GM18511 (cell line): ENCODE results near the gene HCFC1.

Experiments used
- ATAC-seq: cut with Tn5 transposase; IDR thresholded peaks from one replicate; pipeline ENCODE4 v1.9.1; 2021; ENCODE audit warnings: mild to moderate bottlenecking, moderate library complexity; ENCODE audit not compliant: unreplicated experiment

HCFC1 gene

DNA sequence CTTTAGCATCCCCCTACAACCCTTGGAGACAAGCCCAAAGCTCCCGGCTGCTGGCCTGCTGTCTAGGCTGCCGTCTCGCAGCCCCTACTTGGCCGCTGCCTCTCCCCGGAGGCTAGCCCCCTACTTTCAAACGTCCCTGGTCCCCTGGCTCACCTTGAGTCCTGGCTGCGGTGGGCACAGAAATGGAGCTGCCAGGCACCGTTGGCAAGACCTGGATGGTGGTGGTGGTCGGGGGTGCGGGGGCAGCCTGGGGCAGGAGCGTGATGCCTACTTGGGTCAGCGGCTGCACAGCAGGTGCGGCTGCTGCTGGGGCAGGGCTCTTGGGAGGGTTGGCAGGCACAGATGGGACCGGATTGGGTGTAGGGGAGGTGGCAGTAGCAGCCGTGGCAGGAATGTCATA lies 12.0 kb downstream of the HCFC1 start:
- ATAC-seq: no peak

DNA sequence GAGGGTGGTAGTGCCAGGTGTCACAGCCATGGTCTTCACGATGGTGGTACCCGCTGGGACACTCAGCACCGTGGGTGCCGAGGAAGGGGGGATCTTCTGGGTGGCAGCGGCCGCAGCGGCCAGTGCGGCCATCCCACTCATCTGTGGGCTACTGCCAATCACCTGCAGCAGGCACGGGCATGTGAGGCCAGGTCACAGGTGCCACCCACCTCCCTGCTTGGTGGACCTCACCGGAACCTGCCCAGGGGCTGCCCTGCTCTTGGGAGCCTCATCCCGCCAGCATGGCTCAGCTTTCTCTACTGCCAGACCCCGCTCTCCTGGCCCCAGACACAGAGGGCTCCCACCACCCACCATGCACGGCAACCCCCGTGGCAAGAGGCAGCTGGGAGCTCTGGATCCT lies 13.0 kb downstream of the HCFC1 start:
- no peak for ATAC-seq

DNA sequence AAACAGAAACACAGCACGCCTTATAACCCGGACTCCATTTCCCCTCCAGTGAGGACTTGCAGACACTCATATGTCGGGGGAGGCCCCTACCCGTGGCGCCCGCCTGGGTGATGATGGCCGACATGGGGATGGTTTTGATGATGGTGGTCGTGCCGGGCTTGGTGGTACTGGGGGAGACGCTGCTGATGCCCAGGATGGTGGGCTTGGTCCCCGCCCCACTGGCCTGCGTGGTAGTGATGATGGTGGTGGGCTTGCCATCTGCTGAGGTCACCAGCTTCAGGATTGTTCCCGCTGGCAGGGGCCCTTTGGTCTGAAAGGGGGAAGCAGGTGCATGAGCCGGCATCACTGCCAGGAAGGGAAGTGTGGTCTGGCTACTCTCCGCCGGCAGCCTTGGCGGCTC lies 14.4 kb downstream of the HCFC1 start:
- ATAC-seq: no peak

DNA sequence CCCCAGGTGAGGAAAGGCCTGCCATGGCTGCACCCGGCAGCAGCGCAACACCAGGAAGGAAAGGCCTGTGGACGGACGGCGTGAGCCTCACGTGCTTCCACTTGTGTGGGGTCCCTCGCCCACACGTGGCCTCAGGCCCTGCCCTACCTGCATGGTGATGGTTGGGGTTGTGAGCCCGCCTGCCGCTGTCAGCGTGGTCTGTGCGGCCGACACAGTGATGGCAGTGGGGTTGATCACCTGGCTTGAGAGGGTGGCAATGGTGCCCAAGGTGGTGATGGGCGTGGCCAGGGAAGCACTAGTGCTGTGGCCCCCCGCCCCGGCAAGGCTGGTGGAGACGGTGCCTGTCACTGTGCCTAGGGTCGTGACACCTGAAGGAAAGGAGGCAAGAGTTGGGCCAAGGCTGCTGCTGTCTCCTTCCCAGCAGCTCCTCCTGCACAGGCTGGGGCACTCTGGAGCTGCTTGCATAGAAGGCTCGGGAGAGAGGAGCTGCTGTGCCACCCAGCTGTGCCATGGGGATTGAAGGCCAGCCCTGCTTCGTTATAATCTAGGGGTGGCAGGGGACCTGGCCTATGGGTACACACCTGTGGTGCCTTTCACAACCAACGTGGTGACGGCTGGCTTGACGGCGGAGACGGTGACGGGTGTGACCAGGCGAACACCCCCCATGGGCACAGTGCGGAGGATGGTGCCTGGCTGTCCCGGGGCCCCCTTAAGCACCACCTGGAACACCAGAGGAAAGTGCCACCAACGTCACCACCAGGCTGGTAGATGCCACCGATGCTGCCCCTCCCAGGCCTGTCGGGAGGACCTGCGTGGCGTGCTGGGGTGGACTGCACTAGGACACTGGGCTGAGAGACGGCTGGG lies 15.3 kb downstream of the HCFC1 start:
- no peak for ATAC-seq

DNA sequence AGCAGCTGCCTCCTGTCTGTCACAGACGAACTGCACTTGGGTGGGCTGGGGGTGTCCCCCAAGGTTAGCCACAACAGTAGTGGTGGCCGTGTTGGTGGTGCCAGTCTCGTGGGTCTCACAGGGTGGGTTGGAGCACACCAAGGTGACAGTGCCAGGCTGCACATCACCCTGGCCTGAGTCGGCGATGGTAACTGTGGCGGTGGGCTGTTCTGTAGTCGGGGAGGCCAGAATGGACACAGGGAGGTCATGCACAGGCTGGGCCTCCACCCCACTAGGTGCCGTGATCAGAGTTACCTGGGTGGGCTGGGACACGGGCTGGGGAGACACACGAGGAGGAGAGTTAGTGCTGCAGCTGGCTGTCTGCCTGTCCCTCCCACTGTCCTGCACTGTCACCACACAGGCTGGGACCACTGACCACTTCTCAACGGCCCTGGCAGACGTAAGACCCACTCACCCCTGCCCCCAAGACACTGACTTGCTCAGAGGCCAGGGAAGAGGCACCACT lies 16.3 kb downstream of the HCFC1 start:
- ATAC-seq: no peak

DNA sequence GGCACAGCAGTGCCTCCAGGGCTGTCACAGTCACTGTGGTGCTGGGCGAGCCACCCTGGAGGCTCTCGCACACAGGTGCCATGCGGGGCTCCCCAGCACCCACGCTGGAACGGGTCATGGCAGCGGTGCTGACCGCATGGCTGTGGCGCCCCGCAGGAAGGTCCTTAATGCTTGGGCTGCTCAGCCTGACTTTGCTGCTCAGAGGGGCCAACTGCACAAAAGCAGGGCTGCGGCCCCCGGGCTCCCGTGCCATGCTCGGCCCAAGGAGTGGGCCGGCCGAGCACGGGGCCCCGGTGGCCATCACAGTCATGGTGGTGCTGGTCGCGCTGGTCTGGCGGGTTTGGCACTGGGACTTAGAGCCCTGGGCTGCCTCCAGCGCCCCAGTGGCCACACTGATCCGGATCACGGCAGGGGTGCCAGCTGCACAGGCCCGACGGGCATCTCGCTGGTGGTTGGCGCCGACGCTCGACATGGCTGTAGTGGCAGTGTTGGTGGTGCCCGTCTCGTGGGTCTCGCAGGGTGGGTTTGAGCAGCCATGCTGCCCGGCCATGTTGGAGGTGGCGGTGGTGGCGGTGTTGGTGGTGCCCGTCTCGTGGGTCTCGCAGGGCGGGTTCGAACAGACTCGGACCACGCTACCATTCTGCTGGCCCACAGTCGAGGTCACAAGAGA lies 16.9 kb downstream of the HCFC1 start:
- ATAC-seq: no peak

DNA sequence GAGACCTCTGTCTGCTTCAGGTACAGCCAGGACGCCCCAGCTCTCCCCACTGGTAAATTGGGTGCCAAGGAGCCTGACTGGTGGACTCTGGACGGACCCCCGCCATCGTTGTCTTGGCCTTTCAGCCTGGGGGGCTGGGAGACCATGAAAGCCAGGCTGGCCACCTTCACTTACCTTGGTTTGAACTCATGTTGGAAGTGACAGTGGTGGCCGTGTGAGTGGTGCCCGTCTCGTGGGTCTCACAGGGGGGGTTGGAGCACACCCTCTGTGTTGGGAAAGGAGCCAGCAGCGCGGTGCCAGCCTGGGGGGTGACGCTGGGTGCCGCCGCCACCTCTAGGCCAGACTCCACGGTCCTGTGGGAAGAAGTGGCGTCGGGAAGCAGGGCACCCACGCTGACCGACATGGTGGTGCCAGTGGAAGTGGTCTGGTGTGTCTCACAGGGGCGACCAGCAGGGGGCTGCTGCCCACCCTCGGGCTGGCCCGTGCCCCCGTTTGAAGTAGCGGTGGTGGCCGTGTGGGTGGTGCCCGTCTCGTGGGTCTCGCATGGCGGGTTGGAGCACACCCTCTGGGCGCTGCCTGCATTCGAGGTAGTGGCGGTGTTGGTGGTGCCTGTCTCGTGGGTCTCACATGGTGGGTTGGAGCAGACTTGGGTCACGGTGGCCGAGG lies 17.6 kb downstream of the HCFC1 start:
- ATAC-seq: no peak

DNA sequence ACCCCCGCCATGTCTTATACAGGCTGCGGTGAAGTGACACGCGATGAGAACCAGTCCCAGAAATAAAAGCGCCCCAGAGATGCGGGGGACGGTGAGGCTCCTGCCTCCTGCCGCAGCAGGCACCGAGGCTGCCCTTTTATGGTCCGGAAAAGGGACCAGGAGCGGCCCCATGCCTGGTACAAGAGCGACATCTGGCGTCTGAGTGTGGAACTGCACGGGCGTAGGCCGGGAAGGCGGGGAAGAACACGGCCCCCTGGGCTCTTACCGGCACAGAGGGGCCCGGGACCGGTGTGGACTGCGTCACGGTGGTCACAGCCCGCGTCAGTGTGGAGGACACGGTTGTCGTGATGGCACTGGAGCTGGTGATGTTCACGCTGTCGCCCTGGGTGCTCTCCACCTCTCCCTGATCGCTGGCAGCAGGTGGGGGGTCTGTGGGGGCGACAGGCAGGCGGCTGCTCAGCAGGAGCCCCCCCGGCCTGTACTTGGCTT lies 18.2 kb downstream of the HCFC1 start:
- peak; percentile 55 for ATAC-seq

DNA sequence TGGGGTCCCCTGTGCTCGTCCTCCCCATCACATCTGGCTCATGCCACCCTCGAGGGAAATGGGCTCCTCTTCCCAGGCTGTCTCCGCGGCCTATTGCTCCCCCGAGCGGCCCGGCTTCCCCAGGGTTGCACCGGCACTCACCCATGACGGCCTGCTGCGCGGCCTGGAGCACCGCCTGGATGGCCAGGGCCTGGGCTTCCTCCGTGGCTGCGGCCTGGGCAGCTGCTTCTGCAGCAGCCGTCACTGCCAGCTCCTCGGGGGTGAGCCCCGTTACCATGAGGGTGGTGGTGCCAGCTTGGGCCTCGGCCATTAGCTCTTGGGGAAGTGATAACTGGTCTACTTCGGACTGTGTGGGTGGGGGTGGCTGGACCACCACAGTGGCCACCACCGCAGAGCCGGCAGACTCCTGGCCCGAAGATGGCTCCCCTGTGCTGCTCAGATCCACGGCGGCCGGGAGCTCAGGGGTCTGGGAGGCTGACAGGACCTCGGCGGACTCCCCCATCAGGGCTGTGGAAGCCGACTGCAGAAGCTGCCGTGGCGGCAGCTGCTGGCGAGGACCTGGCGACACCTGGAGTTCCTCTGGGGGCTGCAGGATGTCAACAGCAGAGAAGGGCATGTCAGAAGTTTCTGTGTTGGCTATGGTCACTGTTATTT lies 19.1 kb downstream of the HCFC1 start:
- no peak for ATAC-seq

DNA sequence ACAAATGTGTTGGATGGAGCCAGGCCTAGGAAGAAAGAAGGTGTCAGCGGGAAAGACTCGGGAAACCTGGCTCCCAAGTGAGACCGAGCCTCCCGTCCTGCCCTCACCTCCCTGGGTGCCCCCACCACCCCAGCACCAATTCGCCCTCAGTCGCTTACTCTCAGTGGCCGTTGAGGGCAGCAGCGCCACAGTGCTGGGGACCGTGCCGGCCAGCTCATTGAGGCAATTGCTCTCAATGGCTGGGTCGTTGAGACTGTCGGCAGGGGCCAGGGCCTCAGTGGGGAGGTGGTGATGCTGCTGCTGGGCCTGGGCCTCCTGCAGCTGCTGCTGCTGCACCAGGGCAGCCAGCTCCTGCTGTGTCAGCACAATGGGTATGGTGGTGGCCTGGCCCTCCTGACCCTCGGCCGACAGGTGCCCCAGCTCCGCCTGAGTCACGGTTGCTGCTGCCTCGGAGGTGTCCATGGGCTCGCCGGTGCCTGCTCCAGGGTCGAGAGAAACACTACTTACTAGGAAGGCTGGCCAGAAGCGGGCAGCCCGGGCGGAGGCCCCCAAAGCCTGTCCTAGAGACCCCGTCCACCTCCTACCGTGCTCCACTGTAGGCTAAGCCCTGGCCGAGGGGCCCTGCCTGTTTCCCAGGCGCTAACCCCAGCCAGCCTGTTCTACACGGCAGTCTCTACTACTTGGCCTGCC lies 19.8 kb downstream of the HCFC1 start:
- ATAC-seq: no peak

DNA sequence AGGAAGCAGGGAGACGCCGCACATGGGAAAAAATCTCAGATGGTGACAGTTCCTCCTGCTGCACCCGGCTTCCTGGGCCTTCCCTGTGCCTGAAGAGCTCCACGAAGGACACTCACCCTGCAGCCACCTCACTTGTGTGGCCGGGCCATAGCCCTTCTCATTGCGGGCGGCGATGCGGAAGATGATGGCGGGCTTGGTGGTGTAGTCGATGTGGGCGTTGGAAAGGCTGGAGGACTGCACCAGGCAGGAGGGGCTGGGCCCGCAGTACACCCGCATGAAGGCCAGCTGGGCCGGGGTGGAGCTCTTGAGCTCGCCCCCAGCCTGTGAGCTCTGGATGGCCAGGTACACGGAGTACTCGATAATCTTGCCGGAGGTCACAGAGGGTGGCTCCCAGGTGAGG lies 21.5 kb downstream of the HCFC1 start:
- ATAC-seq: no peak

DNA sequence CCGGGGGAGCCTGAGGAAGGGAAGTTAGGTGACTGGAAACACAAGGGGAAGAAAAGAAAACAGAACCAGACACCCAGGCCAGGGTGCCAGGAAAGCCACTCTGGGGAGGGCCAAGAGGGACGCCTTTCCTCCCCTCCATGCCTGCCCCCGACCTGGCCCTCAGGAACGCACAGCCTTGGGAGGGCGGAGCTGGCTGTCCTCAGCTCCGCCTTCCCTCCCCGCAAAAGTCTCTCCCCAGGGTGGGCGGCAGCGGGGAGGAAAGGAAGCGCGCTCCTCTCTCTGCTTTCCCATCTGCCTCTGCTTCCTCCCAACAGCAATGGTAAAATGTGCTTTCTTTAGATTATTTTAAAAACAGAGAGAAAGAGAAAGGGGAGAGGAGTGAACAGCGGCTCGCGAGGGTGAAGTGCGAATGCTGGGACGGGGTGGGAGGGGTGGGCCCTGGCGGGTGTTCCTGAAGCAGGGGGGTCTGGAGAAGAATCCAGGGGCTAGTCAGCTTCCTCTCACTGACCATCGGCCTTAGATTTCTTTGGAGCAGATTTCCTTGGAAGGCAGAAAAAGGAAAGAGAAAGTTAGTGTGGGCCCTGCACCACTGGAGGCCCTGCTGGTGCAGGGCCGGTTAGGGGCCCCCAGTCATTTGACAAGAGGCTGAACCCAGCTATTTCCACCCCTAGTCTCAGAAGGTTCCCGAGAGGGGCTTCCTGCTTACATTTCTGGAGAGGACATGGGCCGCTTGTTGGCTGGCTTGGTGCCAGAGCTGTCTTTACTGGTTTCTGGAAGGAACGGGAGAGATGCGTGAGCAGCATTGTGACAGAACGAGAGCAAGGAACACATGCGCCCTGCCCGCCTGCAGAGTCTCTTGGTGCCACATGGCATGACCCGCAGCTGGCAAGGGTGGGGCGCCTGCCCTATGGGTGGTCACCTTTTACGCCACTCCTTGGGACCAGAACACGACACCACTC lies 22.5 kb downstream of the HCFC1 start:
- no peak for ATAC-seq

DNA sequence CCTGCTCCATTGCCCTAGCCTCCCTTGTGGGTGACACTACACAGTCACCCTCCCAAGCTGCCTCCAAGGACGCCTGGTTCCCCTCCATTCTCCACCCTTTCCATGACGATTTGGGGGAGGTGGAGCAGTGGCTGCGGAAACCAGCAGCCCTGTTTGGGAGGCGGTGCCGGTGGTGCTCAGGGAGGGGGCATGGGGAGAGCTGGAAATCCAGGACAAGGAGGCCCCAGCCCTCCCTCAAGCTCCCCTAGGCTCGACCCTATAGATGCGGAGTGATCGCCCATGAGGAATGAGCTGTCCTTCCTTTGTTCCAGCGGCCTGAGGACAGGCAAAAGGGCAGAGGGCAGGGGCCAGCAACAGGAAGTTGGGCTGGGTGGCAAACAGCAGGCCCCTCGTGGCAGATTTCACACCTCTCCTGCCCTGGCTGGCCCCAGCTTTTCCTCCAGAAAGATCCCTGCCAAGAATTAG lies 23.6 kb downstream of the HCFC1 start:
- no peak for ATAC-seq

DNA sequence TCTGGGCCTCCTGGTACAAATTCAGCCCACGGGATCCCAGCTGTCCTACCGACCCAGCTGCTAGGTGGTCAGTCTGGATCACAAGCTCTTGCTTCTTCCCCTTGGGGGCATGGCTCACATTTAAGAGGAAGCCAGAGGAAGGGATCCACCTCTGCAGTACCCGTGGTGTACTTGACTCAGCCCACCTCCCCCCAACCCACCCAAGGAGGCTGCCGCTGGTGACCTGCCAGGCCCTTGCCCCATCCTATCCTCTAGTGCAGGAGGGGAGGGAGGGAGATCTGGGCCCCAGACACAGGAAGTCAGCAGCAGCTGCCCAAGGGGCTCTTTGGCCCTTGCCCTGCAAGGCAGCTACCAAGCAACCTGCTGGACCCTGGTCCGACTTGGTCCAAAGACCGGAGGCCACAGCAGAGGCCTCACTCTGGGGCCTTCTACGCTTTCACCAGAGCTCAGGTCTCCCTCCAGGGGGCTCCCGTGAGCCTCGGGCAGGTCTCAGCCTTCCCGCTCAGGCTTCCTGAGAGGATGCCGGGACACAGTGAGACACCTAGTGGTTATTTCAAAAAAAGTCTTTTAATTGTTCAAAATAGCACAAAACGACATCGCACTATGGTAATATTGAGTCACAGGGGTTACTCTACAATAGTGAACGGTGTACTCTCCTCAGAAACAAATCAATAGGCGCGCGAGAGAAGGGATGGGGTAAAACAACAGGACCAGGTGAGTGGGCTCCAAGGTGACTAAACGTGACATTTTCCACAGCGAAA lies 24.4 kb downstream of the HCFC1 start:
- ATAC-seq: peak; percentile 84

DNA sequence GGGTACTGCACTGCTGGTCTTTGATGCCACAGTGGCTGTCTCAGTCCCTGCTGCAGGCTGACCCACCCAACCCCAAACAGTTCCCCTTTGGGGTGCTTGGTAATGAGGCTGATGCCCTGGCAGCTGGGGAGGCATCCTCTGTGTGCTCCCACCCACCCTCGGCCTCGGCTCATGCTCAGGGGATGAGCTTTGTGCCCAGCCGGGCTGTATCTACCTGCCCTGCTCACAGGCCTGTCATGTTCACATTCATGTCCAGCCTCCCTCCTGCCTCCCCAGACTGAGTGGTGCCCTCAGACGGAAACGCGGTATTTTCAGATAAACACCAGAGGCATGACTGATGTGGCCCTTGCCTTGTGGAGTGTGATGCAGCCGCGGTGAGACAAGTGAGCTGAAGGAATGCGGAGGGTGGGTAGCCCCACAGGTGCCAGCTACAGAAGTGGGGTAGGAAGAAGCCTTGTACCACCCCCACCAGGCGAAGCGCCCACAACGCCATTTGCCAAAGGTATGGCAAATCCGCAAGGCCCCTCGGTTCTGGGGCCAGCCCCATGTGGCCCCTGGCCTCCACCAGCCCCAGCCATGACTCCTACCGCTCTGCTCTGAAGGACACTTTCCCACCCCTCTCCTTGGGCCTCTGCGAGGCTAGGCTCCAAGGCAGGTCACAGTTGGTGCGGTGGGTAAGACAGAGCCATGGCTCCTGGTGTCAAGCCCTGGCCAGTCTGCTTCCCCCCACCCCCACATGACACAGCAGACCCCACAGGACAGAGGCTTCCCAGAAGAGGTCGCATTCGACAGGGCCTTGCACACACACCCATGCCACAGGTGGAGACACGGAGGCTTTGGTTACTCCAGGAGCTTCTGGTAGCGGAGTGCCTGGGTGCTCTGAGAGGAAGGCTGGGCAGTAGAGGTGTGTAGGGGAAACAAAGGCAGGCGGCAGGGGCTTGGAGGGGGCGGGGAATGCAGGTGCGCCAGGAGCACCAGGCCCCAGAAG lies 25.4 kb downstream of the HCFC1 start:
- ATAC-seq: no peak

DNA sequence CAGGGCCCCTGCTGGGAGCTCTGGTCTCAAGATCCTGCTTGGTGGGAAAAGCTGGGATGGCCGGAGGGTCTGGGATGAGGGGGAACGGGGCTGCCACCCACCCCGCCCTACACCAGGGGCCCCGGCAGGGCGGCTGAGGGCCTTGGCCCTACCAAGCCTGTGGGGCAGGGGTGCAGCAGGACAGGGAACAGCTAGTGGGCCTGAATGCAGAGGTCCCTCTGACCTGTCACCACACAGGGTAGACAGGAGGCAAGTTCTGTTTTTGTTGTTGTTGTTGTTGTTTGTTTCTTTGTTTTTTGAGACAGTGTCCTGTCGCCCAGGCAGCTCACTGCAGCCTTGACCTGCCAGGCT lies 26.8 kb downstream of the HCFC1 start:
- no peak for ATAC-seq

DNA sequence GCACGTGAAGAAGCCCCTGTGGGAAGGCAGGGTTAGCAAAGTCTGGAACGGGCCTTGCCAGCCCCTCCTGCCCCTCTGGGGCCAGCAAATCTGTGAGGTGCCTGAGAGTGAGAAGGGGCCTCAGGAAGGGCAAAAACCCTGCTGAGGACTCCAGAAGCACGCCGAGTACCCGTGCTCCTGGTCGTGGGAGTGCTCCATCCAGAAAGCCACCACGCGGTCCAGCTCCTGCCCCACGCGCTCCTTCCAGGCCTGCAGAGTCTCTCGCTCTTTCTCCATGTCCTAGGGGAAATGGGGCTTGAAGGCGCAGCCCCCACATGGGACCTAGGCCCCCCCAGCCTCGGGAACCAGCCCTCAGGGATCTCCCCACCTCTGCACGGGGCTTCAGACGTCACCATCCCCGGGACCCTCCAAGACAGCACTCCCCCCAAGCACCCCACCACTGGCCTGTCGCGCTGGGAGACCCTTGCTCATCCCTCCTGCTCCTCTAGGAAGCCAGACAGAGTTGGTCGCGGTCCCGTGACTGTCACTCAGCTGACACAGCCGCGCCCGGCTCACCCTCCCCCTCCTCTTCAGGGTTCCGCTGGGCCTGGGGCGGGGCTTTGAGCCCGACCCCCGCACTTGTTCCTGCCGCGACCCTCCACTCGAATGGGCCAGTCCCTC lies 27.3 kb downstream of the HCFC1 start, which contains the start of gene RENBP:
Gene RENBP, minus strand, starts transcription at position 504 of the 660 bp plus-strand sequence. Its CDS starts 33 bp downstream, at position 471.
- no peak for ATAC-seq
